GM23338 (cell line): ENCODE measurements around the gene PLAAT3. TPM values are rescaled to one million over a fixed set of nuclear protein-coding genes. Genes with fewer than 3 reads are reported as not detected.

Source experiments
- ATAC-seq: fragments of 200-7000 bp; cut with Tn5 transposase; 3 replicates; pipeline ENCODE4 v1.9.1; 2020
- DNase-seq: peaks from one replicate; pipeline ENCODE4 v3.0.0-alpha.2; 2015; ENCODE audit warnings: low spot score
- H2AFZ ChIP-seq: fragments of 200-600 bp; sonication (generic); 2 replicates; pipeline ENCODE4 v1.8.0; 2016; ENCODE audit warnings: antibody characterized with exemption, mild to moderate bottlenecking, moderate library complexity
- H3F3A ChIP-seq: fragments of 200-600 bp; sonication (generic); replicated peaks from 2 replicates; pipeline ENCODE4 v1.8.0; 2017; ENCODE audit warnings: antibody characterized with exemption, mixed run types, low read depth
- H3K27ac ChIP-seq: fragments of 200-600 bp; sonication (generic); 2 replicates; pipeline ENCODE4 v1.6.1; 2016; ENCODE audit warnings: low read depth
- H3K27me3 ChIP-seq: fragments of 200-600 bp; sonication (generic); 2 replicates; pipeline ENCODE4 v1.8.0; 2016; ENCODE audit warnings: mild to moderate bottlenecking, mixed run types, moderate library complexity; ENCODE audit not compliant: insufficient read depth
- H3K36me3 ChIP-seq: fragments of 200-600 bp; sonication (generic); 2 replicates; pipeline ENCODE4 v1.8.0; 2016; ENCODE audit warnings: mild to moderate bottlenecking; ENCODE audit not compliant: insufficient read depth
- H3K4me1 ChIP-seq: fragments of 200-600 bp; sonication (generic); 2 replicates; pipeline ENCODE4 v1.8.0; 2016; ENCODE audit warnings: mild to moderate bottlenecking, moderate library complexity; ENCODE audit not compliant: insufficient read depth
- H3K4me2 ChIP-seq: fragments of 200-600 bp; sonication (generic); 2 replicates; pipeline ENCODE4 v1.7.1; 2017; ENCODE audit warnings: mixed run types
- H3K4me3 ChIP-seq: fragments of 200-600 bp; sonication (generic); 2 replicates; pipeline ENCODE4 v1.6.1; 2016; ENCODE audit warnings: mixed run types
- H3K79me2 ChIP-seq: fragments of 200-600 bp; sonication (generic); replicated peaks from 2 replicates; pipeline ENCODE4 v1.8.0; 2017; ENCODE audit warnings: mild to moderate bottlenecking; ENCODE audit not compliant: insufficient read depth
- H3K9me2 ChIP-seq: fragments of 200-600 bp; sonication (generic); 2 replicates; pipeline ENCODE4 v1.8.0; 2017; ENCODE audit not compliant: insufficient read depth
- H4K20me1 ChIP-seq: fragments of 200-600 bp; sonication (generic); replicated peaks from 2 replicates; pipeline ENCODE4 v1.8.0; 2017; ENCODE audit warnings: mild to moderate bottlenecking; ENCODE audit not compliant: insufficient read depth
- H3K27ac Mint-ChIP-seq: 2 replicates; pipeline ENCODE4 v1.8.0; 2020; ENCODE audit warnings: inconsistent platforms, mild to moderate bottlenecking, moderate library complexity, mixed read lengths
- H3K27me3 Mint-ChIP-seq: 3 replicates; pipeline ENCODE4 v1.8.0; 2022; ENCODE audit warnings: low read depth, mild to moderate bottlenecking, moderate library complexity, mixed read lengths, inconsistent platforms; ENCODE audit not compliant: insufficient read depth, poor library complexity
- H3K36me3 Mint-ChIP-seq: 3 replicates; pipeline ENCODE4 v1.8.0; 2021; ENCODE audit warnings: low read depth, mild to moderate bottlenecking, inconsistent platforms, moderate library complexity, mixed read lengths
- H3K4me1 Mint-ChIP-seq: 3 replicates; pipeline ENCODE4 v1.8.0; 2020; ENCODE audit warnings: mild to moderate bottlenecking, inconsistent platforms, mixed read lengths
- H3K4me3 Mint-ChIP-seq: 3 replicates; pipeline ENCODE4 v1.8.0; 2021; ENCODE audit warnings: moderate library complexity, mild to moderate bottlenecking, inconsistent platforms, mixed read lengths
- H3K9me3 Mint-ChIP-seq: 3 replicates; pipeline ENCODE4 v1.8.0; 2020; ENCODE audit warnings: moderate library complexity, mild to moderate bottlenecking, inconsistent platforms, mixed read lengths
- CREB1 ChIP-seq: fragments of 250-450 bp; sonication (Bioruptor Pico); IDR thresholded peaks from 2 replicates; pipeline ENCODE4 v1.5.0; 2020; ENCODE audit warnings: low read depth, mild to moderate bottlenecking, moderate library complexity
- EZH2 ChIP-seq: fragments of 200-600 bp; sonication (generic); IDR thresholded peaks from one replicate; pipeline ENCODE4 v1.8.0; 2017; ENCODE audit warnings: antibody characterized with exemption, mild to moderate bottlenecking, low read depth; ENCODE audit not compliant: unreplicated experiment
- JUNB ChIP-seq: IDR thresholded peaks from one replicate; pipeline ENCODE4 v1.6.1; 2016; ENCODE audit warnings: antibody characterized with exemption; ENCODE audit not compliant: unreplicated experiment
- NANOG ChIP-seq: IDR thresholded peaks from 2 replicates; pipeline ENCODE4 v1.6.1; 2016; ENCODE audit warnings: antibody characterized with exemption, borderline replicate concordance
- POLR2AphosphoS5 ChIP-seq: IDR thresholded peaks from 2 replicates; pipeline ENCODE4 v1.6.1; 2016; ENCODE audit warnings: antibody characterized with exemption, low read depth
- STAT1 ChIP-seq: IDR thresholded peaks from one replicate; pipeline ENCODE4 v1.6.1; 2016; ENCODE audit warnings: antibody characterized with exemption; ENCODE audit not compliant: unreplicated experiment
- ZNF331 ChIP-seq: fragments of 250-450 bp; sonication (Bioruptor Pico); IDR thresholded peaks from 2 replicates; pipeline ENCODE4 v1.5.0; 2020; ENCODE audit warnings: low read depth, mild to moderate bottlenecking, moderate library complexity
- polyA plus RNA-seq: library from polyadenylated mRNA; unstranded; fragments of >200 nt; fragmentation: Nextera tagmentation; extraction: Ambion mirVana; gene quantifications from 2 replicates; pipeline ENCODE4 v1.2.1, GENCODE V29; 2016
- total RNA-seq: library from RNA; depleted of rRNA; stranded (reverse); fragments of >200 nt; shearing (Covaris generic); gene quantifications from 2 replicates; pipeline ENCODE4 v1.2.3, GENCODE V29; 2014
- TF ChIP-seq, protein P1 (sequence below): IDR thresholded peaks from one replicate; pipeline ENCODE4 v1.6.1; 2018; ENCODE audit warnings: antibody characterized with exemption; ENCODE audit not compliant: unreplicated experiment
- TF ChIP-seq, protein P2 (sequence below): fragments of 250-450 bp; sonication (Bioruptor Pico); IDR thresholded peaks from 2 replicates; pipeline ENCODE4 v1.5.0; 2020; ENCODE audit warnings: mild to moderate bottlenecking, moderate library complexity
- TF ChIP-seq, protein P3 (sequence below): IDR thresholded peaks from 2 replicates; pipeline ENCODE4 v1.6.1; 2016; ENCODE audit warnings: antibody characterized with exemption

PLAAT3 gene
- total and polyA plus RNA-seq, 2 experiments from 2014 or later = 61.1 to 262 TPM

DNA sequence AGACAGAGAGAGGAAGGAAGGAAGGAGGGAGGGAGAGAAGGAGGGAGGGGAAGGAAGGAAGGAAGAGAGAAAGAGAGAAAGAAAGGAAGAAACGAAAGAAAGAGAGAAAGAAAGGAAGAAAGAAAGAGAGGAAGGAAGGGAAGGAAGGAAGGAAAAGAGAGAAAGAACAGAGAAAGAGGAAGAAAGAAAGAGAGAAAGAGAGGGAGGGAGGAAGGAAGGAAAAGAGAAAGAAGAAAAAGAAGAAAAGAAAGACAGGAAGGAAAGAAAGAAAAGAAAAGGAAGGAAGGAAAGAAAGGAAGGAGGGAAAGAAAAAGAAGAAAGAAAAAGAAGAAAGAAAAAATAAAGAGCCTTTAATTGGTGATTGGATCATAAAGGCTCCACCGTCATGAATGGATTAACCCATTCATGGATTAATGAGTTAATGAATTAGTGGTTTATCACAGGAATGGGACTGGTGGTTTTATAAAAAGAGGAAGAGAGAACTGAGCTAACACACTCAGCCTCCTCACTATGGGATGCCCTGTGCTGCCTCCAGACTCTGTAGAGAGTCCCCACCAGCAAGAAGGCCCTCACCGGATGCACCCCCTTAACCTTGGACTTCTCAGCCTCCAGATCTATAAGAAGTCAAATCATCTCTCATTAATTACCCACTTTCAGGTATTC, 42.1 kb downstream of the PLAAT3 start:
- H3K27me3 ChIP-seq = no peaks in the 10 kb centered on the region
- Mint-ChIP-seq H3K4me3 (no peak overlapping the region), H3K36me3 (peaks cover 28% of the 10 kb centered on the region), H3K27me3 (peaks cover 3% of the 10 kb centered on the region), H3K9me3 (no peaks in the 10 kb centered on the region), H3K27ac (no peak overlapping the region), H3K4me1 (peaks cover 5% of the 10 kb centered on the region; the same call in 2 of the 3 replicates)
- H3K79me2 ChIP-seq = no peaks in the 10 kb centered on the region
- DNase-seq = no peak
- peaks cover 10% of the 10 kb centered on the region for H3K4me1 ChIP-seq
- TF ChIP-seq STAT1 (no peak), POLR2AphosphoS5 (0 out of 2 replicates have a peak, but pooled peaks have one; percentile 17)
- H3K9me2 ChIP-seq = no peaks in the 10 kb centered on the region
- no peak for ATAC-seq
- H3K4me2 ChIP-seq = no peak overlapping the region
- H3K4me3 ChIP-seq = no peak overlapping the region
- 0 out of 2 replicates have a peak, but pooled peaks cover 2% of the 10 kb centered on the region for H4K20me1 ChIP-seq
- no peak overlapping the region for H3K27ac ChIP-seq
- H2AFZ ChIP-seq = no peak overlapping the region
- H3K36me3 ChIP-seq = 0 out of 2 replicates have a peak, but pooled peaks cover 8% of the 10 kb centered on the region
- peaks cover 5% of the 10 kb centered on the region; the same call in 1 of the 2 replicates for H3F3A ChIP-seq

DNA sequence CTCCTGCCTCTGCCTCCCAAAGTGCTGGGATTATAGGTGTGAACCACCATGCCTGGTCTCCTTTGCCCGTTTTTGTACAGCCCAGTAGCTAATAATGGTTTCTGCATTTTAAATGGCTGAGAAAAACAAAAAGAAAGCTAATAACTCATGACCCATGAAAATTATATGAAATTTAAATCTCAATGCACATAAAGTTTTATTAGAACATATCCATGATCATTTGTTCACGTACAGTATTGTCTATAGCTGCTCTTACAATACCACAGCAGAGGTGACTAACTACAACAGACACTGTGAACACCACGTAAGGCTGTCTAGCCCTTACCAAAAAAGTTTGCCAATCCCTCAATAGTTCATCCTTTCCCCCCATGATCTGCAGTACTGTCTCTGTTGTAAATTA, 44.7 kb downstream of the PLAAT3 start:
- Mint-ChIP-seq H3K27me3 (no peaks in the 10 kb centered on the region), H3K9me3 (no peaks in the 10 kb centered on the region), H3K4me3 (no peak overlapping the region), H3K4me1 (peaks cover 12% of the 10 kb centered on the region; the same call in 2 of the 3 replicates), H3K36me3 (peaks cover 14% of the 10 kb centered on the region), H3K27ac (no peak overlapping the region)
- H2AFZ ChIP-seq = no peak overlapping the region
- 0 out of 2 replicates have a peak, but pooled peaks cover 2% of the 10 kb centered on the region for H4K20me1 ChIP-seq
- ATAC-seq (no peak), DNase-seq (no peak)
- H3F3A ChIP-seq = no peaks in the 10 kb centered on the region; the same call in 1 of the 2 replicates
- no peak overlapping the region for H3K4me3 ChIP-seq
- H3K27me3 ChIP-seq = no peaks in the 10 kb centered on the region
- H3K79me2 ChIP-seq = no peaks in the 10 kb centered on the region
- H3K36me3 ChIP-seq = 0 out of 2 replicates have a peak, but pooled peaks cover under 1% of the 10 kb centered on the region
- H3K27ac ChIP-seq = no peak overlapping the region
- H3K9me2 ChIP-seq = peaks cover 11% of the 10 kb centered on the region
- no peak overlapping the region for H3K4me2 ChIP-seq
- peaks cover 12% of the 10 kb centered on the region for H3K4me1 ChIP-seq
- TF ChIP-seq CREB1 (CRISPR knock-in tag) (no peak), NANOG (no peak), JUNB (no peak), POLR2AphosphoS5 (no peak), EZH2 (no peak), ZNF331 (CRISPR knock-in tag) (no peak), STAT1 (no peak)
- TF ChIP-seq, protein P1, sequence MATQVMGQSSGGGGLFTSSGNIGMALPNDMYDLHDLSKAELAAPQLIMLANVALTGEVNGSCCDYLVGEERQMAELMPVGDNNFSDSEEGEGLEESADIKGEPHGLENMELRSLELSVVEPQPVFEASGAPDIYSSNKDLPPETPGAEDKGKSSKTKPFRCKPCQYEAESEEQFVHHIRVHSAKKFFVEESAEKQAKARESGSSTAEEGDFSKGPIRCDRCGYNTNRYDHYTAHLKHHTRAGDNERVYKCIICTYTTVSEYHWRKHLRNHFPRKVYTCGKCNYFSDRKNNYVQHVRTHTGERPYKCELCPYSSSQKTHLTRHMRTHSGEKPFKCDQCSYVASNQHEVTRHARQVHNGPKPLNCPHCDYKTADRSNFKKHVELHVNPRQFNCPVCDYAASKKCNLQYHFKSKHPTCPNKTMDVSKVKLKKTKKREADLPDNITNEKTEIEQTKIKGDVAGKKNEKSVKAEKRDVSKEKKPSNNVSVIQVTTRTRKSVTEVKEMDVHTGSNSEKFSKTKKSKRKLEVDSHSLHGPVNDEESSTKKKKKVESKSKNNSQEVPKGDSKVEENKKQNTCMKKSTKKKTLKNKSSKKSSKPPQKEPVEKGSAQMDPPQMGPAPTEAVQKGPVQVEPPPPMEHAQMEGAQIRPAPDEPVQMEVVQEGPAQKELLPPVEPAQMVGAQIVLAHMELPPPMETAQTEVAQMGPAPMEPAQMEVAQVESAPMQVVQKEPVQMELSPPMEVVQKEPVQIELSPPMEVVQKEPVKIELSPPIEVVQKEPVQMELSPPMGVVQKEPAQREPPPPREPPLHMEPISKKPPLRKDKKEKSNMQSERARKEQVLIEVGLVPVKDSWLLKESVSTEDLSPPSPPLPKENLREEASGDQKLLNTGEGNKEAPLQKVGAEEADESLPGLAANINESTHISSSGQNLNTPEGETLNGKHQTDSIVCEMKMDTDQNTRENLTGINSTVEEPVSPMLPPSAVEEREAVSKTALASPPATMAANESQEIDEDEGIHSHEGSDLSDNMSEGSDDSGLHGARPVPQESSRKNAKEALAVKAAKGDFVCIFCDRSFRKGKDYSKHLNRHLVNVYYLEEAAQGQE = no peak
- TF ChIP-seq, protein P2, sequence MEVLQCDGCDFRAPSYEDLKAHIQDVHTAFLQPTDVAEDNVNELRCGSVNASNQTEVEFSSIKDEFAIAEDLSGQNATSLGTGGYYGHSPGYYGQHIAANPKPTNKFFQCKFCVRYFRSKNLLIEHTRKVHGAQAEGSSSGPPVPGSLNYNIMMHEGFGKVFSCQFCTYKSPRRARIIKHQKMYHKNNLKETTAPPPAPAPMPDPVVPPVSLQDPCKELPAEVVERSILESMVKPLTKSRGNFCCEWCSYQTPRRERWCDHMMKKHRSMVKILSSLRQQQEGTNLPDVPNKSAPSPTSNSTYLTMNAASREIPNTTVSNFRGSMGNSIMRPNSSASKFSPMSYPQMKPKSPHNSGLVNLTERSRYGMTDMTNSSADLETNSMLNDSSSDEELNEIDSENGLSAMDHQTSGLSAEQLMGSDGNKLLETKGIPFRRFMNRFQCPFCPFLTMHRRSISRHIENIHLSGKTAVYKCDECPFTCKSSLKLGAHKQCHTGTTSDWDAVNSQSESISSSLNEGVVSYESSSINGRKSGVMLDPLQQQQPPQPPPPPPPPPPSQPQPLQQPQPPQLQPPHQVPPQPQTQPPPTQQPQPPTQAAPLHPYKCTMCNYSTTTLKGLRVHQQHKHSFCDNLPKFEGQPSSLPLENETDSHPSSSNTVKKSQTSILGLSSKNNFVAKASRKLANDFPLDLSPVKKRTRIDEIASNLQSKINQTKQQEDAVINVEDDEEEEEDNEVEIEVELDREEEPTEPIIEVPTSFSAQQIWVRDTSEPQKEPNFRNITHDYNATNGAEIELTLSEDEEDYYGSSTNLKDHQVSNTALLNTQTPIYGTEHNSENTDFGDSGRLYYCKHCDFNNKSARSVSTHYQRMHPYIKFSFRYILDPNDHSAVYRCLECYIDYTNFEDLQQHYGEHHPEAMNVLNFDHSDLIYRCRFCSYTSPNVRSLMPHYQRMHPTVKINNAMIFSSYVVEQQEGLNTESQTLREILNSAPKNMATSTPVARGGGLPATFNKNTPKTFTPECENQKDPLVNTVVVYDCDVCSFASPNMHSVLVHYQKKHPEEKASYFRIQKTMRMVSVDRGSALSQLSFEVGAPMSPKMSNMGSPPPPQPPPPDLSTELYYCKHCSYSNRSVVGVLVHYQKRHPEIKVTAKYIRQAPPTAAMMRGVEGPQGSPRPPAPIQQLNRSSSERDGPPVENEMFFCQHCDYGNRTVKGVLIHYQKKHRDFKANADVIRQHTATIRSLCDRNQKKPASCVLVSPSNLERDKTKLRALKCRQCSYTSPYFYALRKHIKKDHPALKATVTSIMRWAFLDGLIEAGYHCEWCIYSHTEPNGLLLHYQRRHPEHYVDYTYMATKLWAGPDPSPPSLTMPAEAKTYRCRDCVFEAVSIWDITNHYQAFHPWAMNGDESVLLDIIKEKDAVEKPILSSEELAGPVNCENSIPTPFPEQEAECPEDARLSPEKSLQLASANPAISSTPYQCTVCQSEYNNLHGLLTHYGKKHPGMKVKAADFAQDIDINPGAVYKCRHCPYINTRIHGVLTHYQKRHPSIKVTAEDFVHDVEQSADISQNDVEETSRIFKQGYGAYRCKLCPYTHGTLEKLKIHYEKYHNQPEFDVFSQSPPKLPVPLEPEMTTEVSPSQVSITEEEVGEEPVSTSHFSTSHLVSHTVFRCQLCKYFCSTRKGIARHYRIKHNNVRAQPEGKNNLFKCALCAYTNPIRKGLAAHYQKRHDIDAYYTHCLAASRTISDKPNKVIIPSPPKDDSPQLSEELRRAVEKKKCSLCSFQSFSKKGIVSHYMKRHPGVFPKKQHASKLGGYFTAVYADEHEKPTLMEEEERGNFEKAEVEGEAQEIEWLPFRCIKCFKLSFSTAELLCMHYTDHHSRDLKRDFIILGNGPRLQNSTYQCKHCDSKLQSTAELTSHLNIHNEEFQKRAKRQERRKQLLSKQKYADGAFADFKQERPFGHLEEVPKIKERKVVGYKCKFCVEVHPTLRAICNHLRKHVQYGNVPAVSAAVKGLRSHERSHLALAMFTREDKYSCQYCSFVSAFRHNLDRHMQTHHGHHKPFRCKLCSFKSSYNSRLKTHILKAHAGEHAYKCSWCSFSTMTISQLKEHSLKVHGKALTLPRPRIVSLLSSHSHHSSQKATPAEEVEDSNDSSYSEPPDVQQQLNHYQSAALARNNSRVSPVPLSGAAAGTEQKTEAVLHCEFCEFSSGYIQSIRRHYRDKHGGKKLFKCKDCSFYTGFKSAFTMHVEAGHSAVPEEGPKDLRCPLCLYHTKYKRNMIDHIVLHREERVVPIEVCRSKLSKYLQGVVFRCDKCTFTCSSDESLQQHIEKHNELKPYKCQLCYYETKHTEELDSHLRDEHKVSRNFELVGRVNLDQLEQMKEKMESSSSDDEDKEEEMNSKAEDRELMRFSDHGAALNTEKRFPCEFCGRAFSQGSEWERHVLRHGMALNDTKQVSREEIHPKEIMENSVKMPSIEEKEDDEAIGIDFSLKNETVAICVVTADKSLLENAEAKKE (CRISPR knock-in tag) = no peak
- TF ChIP-seq, protein P3, sequence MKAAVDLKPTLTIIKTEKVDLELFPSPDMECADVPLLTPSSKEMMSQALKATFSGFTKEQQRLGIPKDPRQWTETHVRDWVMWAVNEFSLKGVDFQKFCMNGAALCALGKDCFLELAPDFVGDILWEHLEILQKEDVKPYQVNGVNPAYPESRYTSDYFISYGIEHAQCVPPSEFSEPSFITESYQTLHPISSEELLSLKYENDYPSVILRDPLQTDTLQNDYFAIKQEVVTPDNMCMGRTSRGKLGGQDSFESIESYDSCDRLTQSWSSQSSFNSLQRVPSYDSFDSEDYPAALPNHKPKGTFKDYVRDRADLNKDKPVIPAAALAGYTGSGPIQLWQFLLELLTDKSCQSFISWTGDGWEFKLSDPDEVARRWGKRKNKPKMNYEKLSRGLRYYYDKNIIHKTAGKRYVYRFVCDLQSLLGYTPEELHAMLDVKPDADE = no peak
